Measurements from ENCODE around the gene BSND.

The BSND gene

DNA sequence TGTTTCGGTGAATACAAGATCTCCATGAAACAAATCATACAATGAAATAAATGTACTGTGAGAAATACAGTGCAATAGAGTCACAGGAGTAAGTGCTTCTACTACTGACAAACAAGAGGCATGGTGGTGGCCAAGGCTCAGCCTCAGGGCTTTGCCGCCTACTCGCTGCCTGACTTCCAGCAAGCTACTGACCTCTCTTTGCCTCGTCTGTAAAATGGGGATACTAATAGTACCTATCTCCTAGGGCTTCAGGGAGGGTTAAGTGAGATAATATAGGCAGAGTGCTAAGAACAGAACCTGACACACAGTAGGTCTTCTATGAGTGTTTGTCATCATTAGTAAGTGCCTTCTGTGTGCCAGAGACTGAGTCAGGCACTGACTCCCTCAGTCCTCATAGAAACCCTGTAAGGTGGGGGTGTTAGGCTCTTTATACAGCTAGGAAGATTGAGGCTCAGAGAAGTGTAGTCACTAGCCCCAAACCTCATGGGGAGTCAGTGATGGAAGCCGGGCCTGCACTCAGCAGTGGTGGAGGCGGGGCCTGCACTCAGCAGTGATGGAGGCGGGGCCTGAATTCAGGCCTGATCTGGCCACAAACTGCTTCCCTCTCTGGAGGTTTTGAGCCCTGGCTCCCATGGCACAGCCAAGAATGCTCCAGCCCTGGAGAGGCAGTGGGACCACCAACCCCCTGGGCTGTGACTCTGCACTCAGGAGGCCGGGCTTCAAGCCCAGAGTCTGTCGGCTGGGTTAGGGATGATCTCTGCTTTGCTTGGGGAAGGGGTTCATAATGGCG is 6.8 kb downstream of the BSND start:
- Histone ChIP-seq H3F3A (ENCODE audit: insufficient read depth, low read length) (no peaks in the 10 kb centered on the region), H3K36me3 (ENCODE audit: insufficient read depth, low read length) (no peaks in the 10 kb centered on the region), H3K9ac (ENCODE audit: low read length) (no peak overlapping the region), H3K27ac (ENCODE audit: low read depth, low read length, poor library complexity, severe bottlenecking) (no peak overlapping the region), H3K4me2 (ENCODE audit: low read length) (no peak overlapping the region), H4K20me1 (ENCODE audit: insufficient read depth, low read length) (no peaks in the 10 kb centered on the region), H3K4me3 (ENCODE audit: low read depth, low read length, poor library complexity, severe bottlenecking) (no peak overlapping the region), H3K27me3 (ENCODE audit: insufficient read depth, low read length) (peaks cover 10% of the 10 kb centered on the region), H3K9me3 (ENCODE audit: low read length) (no peaks in the 10 kb centered on the region), H3K9me2 (ENCODE audit: low read depth, low read length) (no peaks in the 10 kb centered on the region), H3K79me2 (ENCODE audit: insufficient read depth, low read length) (no peaks in the 10 kb centered on the region), H2AFZ (ENCODE audit: low read length) (no peak overlapping the region), H3K4me1 (ENCODE audit: insufficient read depth, low read length, severe bottlenecking) (no peaks in the 10 kb centered on the region)
- TF ChIP-seq CTCF (IDR thresholded peaks at IDR 0.05; ENCODE audit: low read length) (no peak), EZH2 (IDR thresholded peaks at IDR 0.05; ENCODE audit: borderline replicate concordance, low read length) (no peak)

DNA sequence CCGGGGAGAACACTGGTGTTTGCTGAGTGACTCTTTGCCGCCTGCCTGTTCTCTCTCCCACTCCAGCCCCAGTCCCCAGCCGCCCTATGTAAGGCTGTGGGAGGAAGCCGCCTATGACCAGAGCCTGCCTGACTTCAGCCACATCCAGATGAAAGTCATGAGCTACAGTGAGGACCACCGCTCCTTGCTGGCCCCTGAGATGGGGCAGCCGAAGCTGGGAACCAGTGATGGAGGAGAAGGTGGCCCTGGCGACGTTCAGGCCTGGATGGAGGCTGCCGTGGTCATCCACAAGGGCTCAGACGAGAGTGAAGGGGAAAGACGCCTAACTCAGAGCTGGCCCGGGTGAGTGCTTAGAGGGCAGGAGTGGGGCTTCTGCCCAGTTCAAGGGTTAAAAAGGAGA is 8.2 kb downstream of the BSND start:
- no peak overlapping the region for H2AFZ ChIP-seq (ENCODE audit: low read length)
- no peaks in the 10 kb centered on the region for H3K36me3 ChIP-seq (ENCODE audit: insufficient read depth, low read length)
- no peaks in the 10 kb centered on the region for H3K9me3 ChIP-seq (ENCODE audit: low read length)
- H3K4me3 ChIP-seq (ENCODE audit: low read depth, low read length, poor library complexity, severe bottlenecking), result no peak overlapping the region
- no peak overlapping the region for H3K27ac ChIP-seq (ENCODE audit: low read depth, low read length, poor library complexity, severe bottlenecking)
- no peaks in the 10 kb centered on the region for H3F3A ChIP-seq (ENCODE audit: insufficient read depth, low read length)
- H3K9me2 ChIP-seq (ENCODE audit: low read depth, low read length), result no peaks in the 10 kb centered on the region
- H3K79me2 ChIP-seq (ENCODE audit: insufficient read depth, low read length), result no peaks in the 10 kb centered on the region
- peaks cover 7% of the 10 kb centered on the region; the same call in 1 of the 2 replicates for H3K27me3 ChIP-seq (ENCODE audit: insufficient read depth, low read length)
- H4K20me1 ChIP-seq (ENCODE audit: insufficient read depth, low read length), result no peaks in the 10 kb centered on the region
- H3K4me2 ChIP-seq (ENCODE audit: low read length), result no peak overlapping the region
- TF ChIP-seq EZH2 (IDR thresholded peaks at IDR 0.05; ENCODE audit: borderline replicate concordance, low read length) (no peak), CTCF (IDR thresholded peaks at IDR 0.05; ENCODE audit: low read length) (no peak)
- no peak overlapping the region for H3K9ac ChIP-seq (ENCODE audit: low read length)
- H3K4me1 ChIP-seq (ENCODE audit: insufficient read depth, low read length, severe bottlenecking), result no peaks in the 10 kb centered on the region

DNA sequence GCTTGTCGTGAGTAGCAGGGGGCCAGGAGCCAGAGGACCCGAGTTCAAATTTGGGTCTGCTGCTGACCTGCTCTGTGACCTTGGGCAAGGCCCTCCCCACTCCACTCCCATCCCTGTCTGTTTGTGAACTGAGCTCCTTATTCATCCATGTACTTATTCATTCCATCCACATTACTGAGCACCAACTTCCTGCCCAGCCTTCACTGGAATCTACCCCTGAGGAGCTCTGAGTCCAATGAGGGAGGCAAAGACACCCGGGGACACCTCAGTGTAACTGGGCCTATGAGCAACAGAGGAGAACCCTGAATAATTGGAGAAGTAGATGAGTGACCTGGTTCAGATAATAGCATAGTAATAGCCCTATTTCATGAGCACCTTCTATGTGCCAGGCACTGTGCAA is 8.9 kb downstream of the BSND start:
- no peaks in the 10 kb centered on the region for H3F3A ChIP-seq (ENCODE audit: insufficient read depth, low read length)
- H3K9me2 ChIP-seq (ENCODE audit: low read depth, low read length), result no peaks in the 10 kb centered on the region
- H3K36me3 ChIP-seq (ENCODE audit: insufficient read depth, low read length), result no peaks in the 10 kb centered on the region
- H3K9me3 ChIP-seq (ENCODE audit: low read length), result no peaks in the 10 kb centered on the region
- no peak overlapping the region for H2AFZ ChIP-seq (ENCODE audit: low read length)
- H3K4me2 ChIP-seq (ENCODE audit: low read length), result no peak overlapping the region
- no peak overlapping the region for H3K4me3 ChIP-seq (ENCODE audit: low read depth, low read length, poor library complexity, severe bottlenecking)
- TF ChIP-seq CTCF (IDR thresholded peaks at IDR 0.05; ENCODE audit: low read length), result no peak
- no peak for TF ChIP-seq EZH2 (IDR thresholded peaks at IDR 0.05; ENCODE audit: borderline replicate concordance, low read length)
- no peaks in the 10 kb centered on the region for H3K4me1 ChIP-seq (ENCODE audit: insufficient read depth, low read length, severe bottlenecking)
- no peaks in the 10 kb centered on the region for H4K20me1 ChIP-seq (ENCODE audit: insufficient read depth, low read length)
- no peaks in the 10 kb centered on the region for H3K79me2 ChIP-seq (ENCODE audit: insufficient read depth, low read length)
- H3K27me3 ChIP-seq (ENCODE audit: insufficient read depth, low read length), result peaks cover 7% of the 10 kb centered on the region; the same call in 1 of the 2 replicates
- no peak overlapping the region for H3K27ac ChIP-seq (ENCODE audit: low read depth, low read length, poor library complexity, severe bottlenecking)
- no peak overlapping the region for H3K9ac ChIP-seq (ENCODE audit: low read length)
